Measurements from ENCODE around the gene ZNF680.

DNA sequence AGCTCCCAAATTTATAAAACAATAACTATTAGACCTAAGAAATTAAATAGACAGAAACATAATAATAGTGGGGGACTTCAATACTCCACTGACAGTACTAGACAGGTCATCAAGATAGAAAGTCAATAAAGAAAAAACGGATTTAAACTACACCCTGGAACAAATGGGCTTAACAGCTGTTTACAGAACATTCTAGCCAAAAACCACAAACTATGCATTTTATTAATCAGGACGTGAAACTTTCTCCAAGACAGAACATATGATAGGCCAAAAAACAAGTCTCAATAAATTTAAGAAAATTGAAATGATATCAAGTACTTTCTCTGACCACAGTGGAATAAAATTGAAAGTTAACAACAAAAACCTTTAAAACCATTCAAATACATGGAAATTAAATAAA lies 46.4 kb downstream of the ZNF680 start:
- TF ChIP-seq, protein P1, sequence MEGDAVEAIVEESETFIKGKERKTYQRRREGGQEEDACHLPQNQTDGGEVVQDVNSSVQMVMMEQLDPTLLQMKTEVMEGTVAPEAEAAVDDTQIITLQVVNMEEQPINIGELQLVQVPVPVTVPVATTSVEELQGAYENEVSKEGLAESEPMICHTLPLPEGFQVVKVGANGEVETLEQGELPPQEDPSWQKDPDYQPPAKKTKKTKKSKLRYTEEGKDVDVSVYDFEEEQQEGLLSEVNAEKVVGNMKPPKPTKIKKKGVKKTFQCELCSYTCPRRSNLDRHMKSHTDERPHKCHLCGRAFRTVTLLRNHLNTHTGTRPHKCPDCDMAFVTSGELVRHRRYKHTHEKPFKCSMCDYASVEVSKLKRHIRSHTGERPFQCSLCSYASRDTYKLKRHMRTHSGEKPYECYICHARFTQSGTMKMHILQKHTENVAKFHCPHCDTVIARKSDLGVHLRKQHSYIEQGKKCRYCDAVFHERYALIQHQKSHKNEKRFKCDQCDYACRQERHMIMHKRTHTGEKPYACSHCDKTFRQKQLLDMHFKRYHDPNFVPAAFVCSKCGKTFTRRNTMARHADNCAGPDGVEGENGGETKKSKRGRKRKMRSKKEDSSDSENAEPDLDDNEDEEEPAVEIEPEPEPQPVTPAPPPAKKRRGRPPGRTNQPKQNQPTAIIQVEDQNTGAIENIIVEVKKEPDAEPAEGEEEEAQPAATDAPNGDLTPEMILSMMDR (IDR thresholded peaks at IDR 0.05): no peak
- TF ChIP-seq POLR2A (IDR thresholded peaks at IDR 0.05): no peak
- no peak for TF ChIP-seq POLR2AphosphoS5 (IDR thresholded peaks at IDR 0.05)

All from breast epithelium (tissue), 3 donors.